Activated CD4-positive, alpha-beta T cell treated with anti-CD3 and anti-CD28 coated beads, Interleukin-10, Interleukin-2, amounts not matched to agents 100 ng/mL and 50 ng/mL, durations not matched to agents 16 hours and 8 hours (primary cell): ENCODE data around the gene FUT3.
"Not testable (repeated sequence)": the region's sequence is repeated elsewhere in the genome, so short reads cannot be mapped to it uniquely, and the experiment has no call there.

Experiments
- DNase-seq: peaks from one replicate; pipeline ENCODE4 v3.0.0-alpha.2; 2020

The FUT3 gene

GRCh38 chr19:5844456-5845433, 6.5 kb downstream of the FUT3 start:
- no peak for DNase-seq

- no peak for DNase-seq
Observed at GRCh38 chr19:5843295-5843927, 7.8 kb downstream of the FUT3 start.

GRCh38 chr19:5841735-5842111, 9.5 kb downstream of the FUT3 start:
- DNase-seq = not testable (repeated sequence)

GRCh38 chr19:5839065-5840017, 11.9 kb downstream of the FUT3 start, which contains the start of gene FUT6:
FUT6 (minus strand) TSS chr19:5839702; CDS start chr19:5832567, 7,135 bp downstream.
- no peak for DNase-seq

- DNase-seq = no peak
Observed at GRCh38 chr19:5838353-5839064, 12.7 kb downstream of the FUT3 start.

- no peak for DNase-seq
Observed at GRCh38 chr19:5837761-5838352, 13.4 kb downstream of the FUT3 start.

- no peak for DNase-seq
Observed at GRCh38 chr19:5832527-5833216, 18.6 kb downstream of the FUT3 start.

GRCh38 chr19:5832061-5832460, 19.2 kb downstream of the FUT3 start:
- DNase-seq = no peak

- DNase-seq = no peak
Observed at GRCh38 chr19:5831159-5831558, 20.1 kb downstream of the FUT3 start.

GRCh38 chr19:5829567-5830310, 21.5 kb downstream of the FUT3 start:
- no peak for DNase-seq

GRCh38 chr19:5828661-5829566, 22.3 kb downstream of the FUT3 start:
- peak; percentile 46 for DNase-seq

- DNase-seq = peak; percentile 98
Observed at GRCh38 chr19:5827891-5828660, 23.2 kb downstream of the FUT3 start.

- DNase-seq = no peak
Observed at GRCh38 chr19:5827342-5827890, 23.8 kb downstream of the FUT3 start.

- DNase-seq = no peak
Observed at GRCh38 chr19:5826531-5827341, 24.5 kb downstream of the FUT3 start.

- no peak for DNase-seq
Observed at GRCh38 chr19:5825178-5825577, 26.1 kb downstream of the FUT3 start.

GRCh38 chr19:5824751-5825150, 26.5 kb downstream of the FUT3 start:
- DNase-seq = no peak

GRCh38 chr19:5823579-5824281, 27.5 kb downstream of the FUT3 start:
- no peak for DNase-seq
